Measurements from ENCODE around the gene TMEM115.
"Not testable (repeated sequence)": the region's sequence is repeated elsewhere in the genome, so short reads cannot be mapped to it uniquely, and the experiment has no call there.

TMEM115 gene

DNA sequence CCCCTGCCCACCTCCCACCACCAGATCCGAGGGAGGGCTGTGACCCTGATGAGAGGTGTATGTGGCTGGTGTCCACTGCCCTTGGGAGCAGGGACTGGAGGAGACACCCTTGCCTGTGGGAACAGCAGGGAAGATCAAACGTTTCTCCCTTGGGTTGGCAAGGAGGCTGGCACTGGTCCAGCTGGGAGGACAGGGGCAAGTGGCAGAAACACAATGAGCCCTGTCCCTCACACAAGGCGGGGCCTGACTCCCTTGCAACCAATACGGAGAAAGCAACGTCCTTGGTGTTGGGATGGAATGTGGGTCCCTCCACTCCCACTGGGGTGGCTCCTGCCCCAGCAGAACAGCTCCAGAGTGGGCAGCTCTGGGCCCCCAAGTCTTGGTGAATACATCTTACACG lies 42.0 kb downstream of the TMEM115 start:
- no peaks in the 10 kb centered on the region for H3K27me3 Mint-ChIP-seq
- peaks cover 71% of the 10 kb centered on the region for H3K36me3 Mint-ChIP-seq (ENCODE audit: low read depth)
- peaks cover 63% of the 10 kb centered on the region for H3K4me1 Mint-ChIP-seq (ENCODE audit: low read depth)
- no peaks in the 10 kb centered on the region for H3K9me3 Mint-ChIP-seq
- H3K4me3 Mint-ChIP-seq = no peak overlapping the region
- intact Hi-C loops (cut with micrococcal nuclease) = no loop called here
- H3K27ac Mint-ChIP-seq = peak overlapping the region; percentile 79

DNA sequence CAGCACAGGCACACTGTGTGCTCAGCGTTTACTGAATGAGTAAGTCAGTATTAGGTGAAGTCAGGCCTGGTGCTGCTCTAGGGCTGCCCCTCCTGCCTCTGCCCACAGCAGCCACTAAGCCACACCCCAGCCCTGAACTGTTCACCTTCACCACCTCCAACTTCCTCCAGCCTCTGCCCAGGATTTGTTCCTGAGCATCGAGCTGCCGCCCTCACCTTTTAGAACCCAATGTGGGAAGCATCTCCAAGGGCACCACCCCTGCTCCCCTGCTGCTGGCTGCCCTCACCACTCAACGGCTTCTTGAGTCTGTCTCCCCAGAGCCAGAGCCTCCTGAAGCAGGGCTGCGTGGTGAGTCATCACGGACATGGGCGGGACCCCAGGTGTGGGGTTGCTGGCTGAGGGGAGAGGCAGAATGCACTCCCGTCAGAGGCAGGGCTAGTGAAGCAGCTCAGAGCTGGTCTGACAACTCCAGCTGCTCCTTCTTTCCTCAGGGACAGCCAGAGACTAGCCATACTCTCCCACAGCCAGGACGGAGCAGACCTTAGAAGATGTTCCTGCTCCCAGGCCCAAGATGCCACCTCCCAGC lies 42.6 kb downstream of the TMEM115 start:
- H3K4me1 Mint-ChIP-seq (ENCODE audit: low read depth) = peaks cover 60% of the 10 kb centered on the region
- H3K27me3 Mint-ChIP-seq = no peaks in the 10 kb centered on the region
- H3K9me3 Mint-ChIP-seq = no peaks in the 10 kb centered on the region
- H3K4me3 Mint-ChIP-seq = no peak overlapping the region
- no peak overlapping the region for H3K27ac Mint-ChIP-seq
- intact Hi-C loops (cut with micrococcal nuclease) = no loop called here
- peaks cover 71% of the 10 kb centered on the region for H3K36me3 Mint-ChIP-seq (ENCODE audit: low read depth)

DNA sequence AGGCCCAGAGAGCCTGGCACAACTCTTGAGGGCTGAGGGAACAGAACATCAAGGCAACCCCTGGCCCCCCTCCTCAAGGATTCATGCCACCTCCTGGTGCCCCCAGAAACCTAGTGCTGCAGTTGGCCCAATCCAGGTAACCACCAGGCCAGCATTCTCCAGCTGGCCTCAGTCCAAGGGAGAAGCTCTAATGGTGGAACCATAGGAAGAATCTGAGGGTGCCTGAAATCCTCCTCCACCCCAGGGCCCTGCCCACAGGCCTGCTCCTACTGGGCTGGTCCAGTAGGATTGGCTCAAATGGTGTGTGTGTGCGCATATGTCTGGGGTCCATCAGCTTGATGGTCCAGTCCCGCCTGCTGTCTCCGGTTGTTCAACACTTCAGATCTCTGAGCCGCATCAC lies 44.5 kb downstream of the TMEM115 start:
- no peak overlapping the region for H3K4me3 Mint-ChIP-seq
- intact Hi-C loops (cut with micrococcal nuclease) = no loop called here

DNA sequence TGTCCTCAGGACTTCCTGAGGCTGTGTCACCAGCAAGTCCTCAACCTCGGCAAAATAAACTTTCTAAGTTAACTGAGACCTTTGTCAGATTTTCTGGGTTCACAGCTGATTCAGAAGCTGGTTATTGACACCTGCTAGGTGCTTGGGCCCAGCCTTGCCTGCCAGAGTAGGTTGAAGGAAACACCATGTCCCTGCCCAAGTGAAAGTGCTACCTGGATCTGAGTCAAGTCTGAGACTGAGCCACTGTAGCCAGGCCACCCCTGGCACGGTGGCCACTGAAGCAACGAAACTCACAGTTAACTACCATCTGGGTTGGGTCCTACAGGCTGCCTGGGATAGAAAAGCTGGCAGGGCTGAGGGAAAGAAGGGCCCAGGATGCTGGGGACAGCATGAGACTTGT lies 45.0 kb downstream of the TMEM115 start:
- no peaks in the 10 kb centered on the region for H3K27me3 Mint-ChIP-seq
- peaks cover 46% of the 10 kb centered on the region for H3K4me1 Mint-ChIP-seq (ENCODE audit: low read depth)
- no peak overlapping the region for H3K4me3 Mint-ChIP-seq
- intact Hi-C loops (cut with micrococcal nuclease) = no loop called here
- peaks cover 64% of the 10 kb centered on the region for H3K36me3 Mint-ChIP-seq (ENCODE audit: low read depth)
- H3K27ac Mint-ChIP-seq = no peak overlapping the region
- H3K9me3 Mint-ChIP-seq = no peaks in the 10 kb centered on the region

More for the DNA sequence above, 44.5 kb downstream of the TMEM115 start:
- Mint-ChIP-seq H3K27me3 (no peaks in the 10 kb centered on the region), H3K9me3 (no peaks in the 10 kb centered on the region), H3K36me3 (ENCODE audit: low read depth) (peaks cover 64% of the 10 kb centered on the region), H3K4me1 (ENCODE audit: low read depth) (peaks cover 51% of the 10 kb centered on the region), H3K27ac (no peak overlapping the region)

DNA sequence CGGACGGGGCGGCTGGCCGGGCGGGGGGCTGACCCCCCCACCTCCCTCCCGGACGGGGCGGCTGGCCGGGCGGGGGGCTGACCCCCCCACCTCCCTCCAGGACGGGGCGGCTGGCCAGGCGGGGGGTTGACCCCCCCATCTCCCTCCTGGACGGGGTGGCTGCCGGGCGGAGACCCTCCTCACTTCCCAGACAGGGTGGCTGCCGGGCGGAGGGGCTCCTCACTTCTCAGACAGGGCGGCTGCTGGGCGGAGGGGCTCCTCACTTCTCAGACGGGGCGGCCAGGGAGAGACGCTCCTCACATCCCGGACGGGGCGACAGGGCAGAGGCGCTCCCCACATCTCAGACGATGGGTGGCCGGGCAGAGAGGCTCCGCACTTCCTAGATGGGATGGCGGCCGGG lies 47.3 kb downstream of the TMEM115 start:
- intact Hi-C loops (cut with micrococcal nuclease); H3K27ac Mint-ChIP-seq; H3K27me3 Mint-ChIP-seq; H3K9me3 Mint-ChIP-seq; H3K4me3 Mint-ChIP-seq: not testable (repeated sequence)
- Mint-ChIP-seq H3K4me1 (ENCODE audit: low read depth) (peaks cover 27% of the 10 kb centered on the region), H3K36me3 (ENCODE audit: low read depth) (peaks cover 42% of the 10 kb centered on the region)

Measured in dendritic cell treated with granulocyte-macrophage colony-stimulating factor and Interleukin-4, amounts not matched to agents 40 ng/mL and 50 ng/mL, for 4 days (primary cell).